ENCODE data around the gene IL5RA. TPM values are rescaled to one million over a fixed set of nuclear protein-coding genes. Genes with fewer than 3 reads are reported as not detected.

IL5RA gene
- total RNA-seq, 5 donors from 2014 or later (not counting 1 experiment from before 2014, with no cell fraction given), result 0.43 to 5.0 (median 0.73) TPM

- ChIA-PET POLR2A (no interaction called here), CTCF (no interaction called here)
- H3K27ac ChIP-seq (ENCODE audit: low read length), result no peak overlapping the region
- Mint-ChIP-seq H3K9me3 (no peaks in the 10 kb centered on the region), H3K27ac (no peak overlapping the region), H3K4me3 (no peak overlapping the region), H3K36me3 (no peaks in the 10 kb centered on the region), H3K4me1 (no peaks in the 10 kb centered on the region), H3K27me3 (peaks cover 0 to 4% of the 10 kb centered on the region in 2 donors)
- no peak overlapping the region for H3K4me3 ChIP-seq (ENCODE audit: control insufficient read depth in 1 of 2, extremely low read depth in 1 of 2, low read length in 1 of 2)
- no peaks in the 10 kb centered on the region for H3K9me3 ChIP-seq
- no peaks in the 10 kb centered on the region for H3K27me3 ChIP-seq (replicated peaks in 1 of 2; ENCODE audit: control insufficient read depth in 2 of 2, extremely low read depth in 1 of 2, insufficient read depth in 2 of 2, low read length in 1 of 2)
- no peaks in the 10 kb centered on the region for H3K4me1 ChIP-seq (ENCODE audit: control insufficient read depth in 1 of 2, extremely low read depth in 1 of 2, insufficient read depth in 2 of 2, low read length in 2 of 2)
- WGBS (ENCODE audit: insufficient coverage), result 53% methylated on average over 3 of the region's 6 CpGs
- ATAC-seq (replicated peaks in 1 of 4) (no peak), DNase-seq (no peak)
- no peaks in the 10 kb centered on the region for H3K36me3 ChIP-seq (ENCODE audit: control insufficient read depth in 2 of 2, extremely low read depth in 1 of 2, insufficient read depth in 1 of 2, low read length in 1 of 2)
Measured at GRCh38 chr3:3086239-3086638, 23.9 kb downstream of the IL5RA start.

- POLR2A ChIA-PET, result no interaction called here
- no peaks in the 10 kb centered on the region for H3K9me3 ChIP-seq
- H3K4me1 ChIP-seq (ENCODE audit: control insufficient read depth in 1 of 2, extremely low read depth in 1 of 2, insufficient read depth in 2 of 2, low read length in 2 of 2), result no peaks in the 10 kb centered on the region
- Mint-ChIP-seq H3K27ac (no peak overlapping the region), H3K9me3 (no peaks in the 10 kb centered on the region), H3K36me3 (no peaks in the 10 kb centered on the region), H3K4me3 (no peak overlapping the region), H3K27me3 (peaks cover 0 to 4% of the 10 kb centered on the region in 2 donors), H3K4me1 (no peaks in the 10 kb centered on the region)
- CTCF ChIA-PET, result no interaction called here
- no peak for DNase-seq
- ATAC-seq (replicated peaks in 1 of 4), result no peak
- no peak overlapping the region for H3K27ac ChIP-seq (ENCODE audit: low read length)
- WGBS (ENCODE audit: insufficient coverage), result 59% methylated on average over 4 of the region's 6 CpGs
- H3K4me3 ChIP-seq (ENCODE audit: control insufficient read depth in 1 of 2, extremely low read depth in 1 of 2, low read length in 1 of 2), result no peak overlapping the region
- H3K27me3 ChIP-seq (replicated peaks in 1 of 2; ENCODE audit: control insufficient read depth in 2 of 2, extremely low read depth in 1 of 2, insufficient read depth in 2 of 2, low read length in 1 of 2), result no peaks in the 10 kb centered on the region
- H3K36me3 ChIP-seq (ENCODE audit: control insufficient read depth in 2 of 2, extremely low read depth in 1 of 2, insufficient read depth in 1 of 2, low read length in 1 of 2), result no peaks in the 10 kb centered on the region
Measured at GRCh38 chr3:3085782-3086181, 24.4 kb downstream of the IL5RA start.

- Mint-ChIP-seq H3K27ac (no peak overlapping the region), H3K9me3 (no peaks in the 10 kb centered on the region), H3K4me3 (no peak overlapping the region), H3K27me3 (peaks cover 0 to 4% of the 10 kb centered on the region in 2 donors), H3K36me3 (no peaks in the 10 kb centered on the region), H3K4me1 (no peaks in the 10 kb centered on the region)
- no peaks in the 10 kb centered on the region for H3K27me3 ChIP-seq (replicated peaks in 1 of 2; ENCODE audit: control insufficient read depth in 2 of 2, extremely low read depth in 1 of 2, insufficient read depth in 2 of 2, low read length in 1 of 2)
- no peaks in the 10 kb centered on the region for H3K4me1 ChIP-seq (ENCODE audit: control insufficient read depth in 1 of 2, extremely low read depth in 1 of 2, insufficient read depth in 2 of 2, low read length in 2 of 2)
- no peak overlapping the region for H3K4me3 ChIP-seq (ENCODE audit: control insufficient read depth in 1 of 2, extremely low read depth in 1 of 2, low read length in 1 of 2)
- ChIA-PET POLR2A (no interaction called here), CTCF (no interaction called here)
- H3K9me3 ChIP-seq, result no peaks in the 10 kb centered on the region
- H3K27ac ChIP-seq (ENCODE audit: low read length), result no peak overlapping the region
- DNase-seq (no peak), ATAC-seq (replicated peaks in 1 of 4) (no peak)
- no peaks in the 10 kb centered on the region for H3K36me3 ChIP-seq (ENCODE audit: control insufficient read depth in 2 of 2, extremely low read depth in 1 of 2, insufficient read depth in 1 of 2, low read length in 1 of 2)
- WGBS (ENCODE audit: insufficient coverage), result 86% methylated on average over 3 of the region's 3 CpGs
Measured at GRCh38 chr3:3084890-3085289, 25.3 kb downstream of the IL5RA start.

GRCh38 chr3:3082234-3082924 lies 27.8 kb downstream of the IL5RA start:
- Histone ChIP-seq H3K27me3 (replicated peaks in 1 of 2; ENCODE audit: control insufficient read depth in 2 of 2, extremely low read depth in 1 of 2, insufficient read depth in 2 of 2, low read length in 1 of 2) (no peaks in the 10 kb centered on the region), H3K9me3 (no peaks in the 10 kb centered on the region), H3K4me3 (ENCODE audit: control insufficient read depth in 1 of 2, extremely low read depth in 1 of 2, low read length in 1 of 2) (no peak overlapping the region), H3K36me3 (ENCODE audit: control insufficient read depth in 2 of 2, extremely low read depth in 1 of 2, insufficient read depth in 1 of 2, low read length in 1 of 2) (no peaks in the 10 kb centered on the region), H3K4me1 (ENCODE audit: control insufficient read depth in 1 of 2, extremely low read depth in 1 of 2, insufficient read depth in 2 of 2, low read length in 2 of 2) (no peaks in the 10 kb centered on the region), H3K27ac (ENCODE audit: low read length) (no peak overlapping the region)
- Mint-ChIP-seq H3K4me3 (no peak overlapping the region), H3K27ac (no peak overlapping the region), H3K4me1 (no peaks in the 10 kb centered on the region), H3K9me3 (no peaks in the 10 kb centered on the region), H3K27me3 (peaks cover 2 to 4% of the 10 kb centered on the region in 2 donors), H3K36me3 (no peaks in the 10 kb centered on the region)
- no peak for DNase-seq
- POLR2A ChIA-PET, result no interaction called here
- no peak for ATAC-seq (replicated peaks in 1 of 4)
- no CpG with 5 or more reads among the region's 2 CpGs for WGBS (ENCODE audit: insufficient coverage)
- CTCF ChIA-PET, result interaction anchor here in 1 of 2 donors (0.5 to 0.7 kb wide), 2 partner anchors 199 to 619 kb away, joined by 3 read pairs; no protein-coding TSS in a partner anchor

- Histone ChIP-seq H3K4me3 (ENCODE audit: control insufficient read depth in 1 of 2, extremely low read depth in 1 of 2, low read length in 1 of 2) (no peak overlapping the region), H3K4me1 (ENCODE audit: control insufficient read depth in 1 of 2, extremely low read depth in 1 of 2, insufficient read depth in 2 of 2, low read length in 2 of 2) (no peaks in the 10 kb centered on the region), H3K27me3 (replicated peaks in 1 of 2; ENCODE audit: control insufficient read depth in 2 of 2, extremely low read depth in 1 of 2, insufficient read depth in 2 of 2, low read length in 1 of 2) (no peaks in the 10 kb centered on the region), H3K36me3 (ENCODE audit: control insufficient read depth in 2 of 2, extremely low read depth in 1 of 2, insufficient read depth in 1 of 2, low read length in 1 of 2) (no peaks in the 10 kb centered on the region), H3K9me3 (no peaks in the 10 kb centered on the region), H3K27ac (ENCODE audit: low read length) (no peak overlapping the region)
- CTCF ChIA-PET, result interaction anchor here in 1 of 2 donors (0.7 kb wide), 1 partner anchor 618 kb away, joined by 3 read pairs; no protein-coding TSS in a partner anchor
- Mint-ChIP-seq H3K4me3 (no peak overlapping the region), H3K9me3 (no peaks in the 10 kb centered on the region), H3K36me3 (no peaks in the 10 kb centered on the region), H3K27me3 (peaks cover 2 to 4% of the 10 kb centered on the region in 2 donors), H3K27ac (no peak overlapping the region), H3K4me1 (no peaks in the 10 kb centered on the region)
- 80% methylated on average over 1 of the region's 9 CpGs for WGBS (ENCODE audit: insufficient coverage)
- POLR2A ChIA-PET, result no interaction called here
- DNase-seq, result no peak
- ATAC-seq (replicated peaks in 1 of 4), result no peak
Measured at GRCh38 chr3:3081381-3082233, 28.6 kb downstream of the IL5RA start.

- no peaks in the 10 kb centered on the region for H3K36me3 ChIP-seq (ENCODE audit: control insufficient read depth in 2 of 2, extremely low read depth in 1 of 2, insufficient read depth in 1 of 2, low read length in 1 of 2)
- Mint-ChIP-seq H3K9me3 (no peaks in the 10 kb centered on the region), H3K27me3 (peaks cover 2 to 4% of the 10 kb centered on the region in 2 donors), H3K27ac (no peak overlapping the region), H3K4me3 (no peak overlapping the region), H3K36me3 (no peaks in the 10 kb centered on the region), H3K4me1 (no peaks in the 10 kb centered on the region)
- ChIA-PET CTCF (interaction anchor here in 1 of 2 donors (0.6 kb wide), 1 partner anchor 9 kb away, joined by 4 read pairs; no protein-coding TSS in a partner anchor), POLR2A (interaction anchor here in 1 of 2 donors (0.9 kb wide), 1 partner anchor 12 kb away, joined by 3 read pairs; no protein-coding TSS in a partner anchor)
- DNase-seq (no peak), ATAC-seq (replicated peaks in 1 of 4) (no peak)
- H3K27ac ChIP-seq (ENCODE audit: low read length), result no peak overlapping the region
- 89% methylated on average over 3 of the region's 5 CpGs for WGBS (ENCODE audit: insufficient coverage)
- H3K27me3 ChIP-seq (replicated peaks in 1 of 2; ENCODE audit: control insufficient read depth in 2 of 2, extremely low read depth in 1 of 2, insufficient read depth in 2 of 2, low read length in 1 of 2), result no peaks in the 10 kb centered on the region
- H3K4me3 ChIP-seq (ENCODE audit: control insufficient read depth in 1 of 2, extremely low read depth in 1 of 2, low read length in 1 of 2), result no peak overlapping the region
- H3K4me1 ChIP-seq (ENCODE audit: control insufficient read depth in 1 of 2, extremely low read depth in 1 of 2, insufficient read depth in 2 of 2, low read length in 2 of 2), result no peaks in the 10 kb centered on the region
- no peaks in the 10 kb centered on the region for H3K9me3 ChIP-seq
Measured at GRCh38 chr3:3080309-3080708, 29.9 kb downstream of the IL5RA start.
